ENCODE results near the gene CACNG8.

CACNG8 gene

DNA sequence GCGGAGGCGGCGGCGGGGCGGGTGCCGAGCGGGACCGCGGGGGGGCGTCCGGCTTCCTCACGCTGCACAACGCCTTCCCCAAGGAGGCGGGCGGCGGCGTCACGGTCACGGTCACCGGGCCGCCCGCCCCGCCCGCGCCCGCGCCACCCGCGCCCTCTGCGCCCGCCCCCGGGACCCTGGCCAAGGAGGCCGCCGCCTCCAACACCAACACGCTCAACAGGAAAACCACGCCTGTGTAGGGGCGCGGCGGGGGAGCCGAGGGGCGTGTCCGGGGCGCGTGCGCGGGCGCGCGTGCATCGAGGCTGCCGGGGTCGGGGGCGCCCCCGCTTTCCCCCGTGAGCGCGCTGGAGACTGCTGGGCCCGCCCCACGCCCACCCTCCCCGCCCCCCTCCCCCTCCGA lies 19.9 kb downstream of the CACNG8 start:
- Histone ChIP-seq H3K79me2 (no peaks in the 10 kb centered on the region), H2AFZ (no peak overlapping the region), H3K27me3 (ENCODE audit: control insufficient read depth, insufficient read depth, low read length) (no peaks in the 10 kb centered on the region), H3K9me3 (ENCODE audit: control insufficient read depth, low read length) (no peaks in the 10 kb centered on the region), H3K4me1 (peaks cover 15% of the 10 kb centered on the region), H3K4me3 (ENCODE audit: low read depth, low read length) (no peak overlapping the region), H3K4me2 (ENCODE audit: low read length) (no peak overlapping the region), H3K36me3 (ENCODE audit: control insufficient read depth, insufficient read depth, low read length) (no peaks in the 10 kb centered on the region), H3K9ac (no peak overlapping the region), H3K27ac (no peak overlapping the region)
- TF ChIP-seq, protein P1, sequence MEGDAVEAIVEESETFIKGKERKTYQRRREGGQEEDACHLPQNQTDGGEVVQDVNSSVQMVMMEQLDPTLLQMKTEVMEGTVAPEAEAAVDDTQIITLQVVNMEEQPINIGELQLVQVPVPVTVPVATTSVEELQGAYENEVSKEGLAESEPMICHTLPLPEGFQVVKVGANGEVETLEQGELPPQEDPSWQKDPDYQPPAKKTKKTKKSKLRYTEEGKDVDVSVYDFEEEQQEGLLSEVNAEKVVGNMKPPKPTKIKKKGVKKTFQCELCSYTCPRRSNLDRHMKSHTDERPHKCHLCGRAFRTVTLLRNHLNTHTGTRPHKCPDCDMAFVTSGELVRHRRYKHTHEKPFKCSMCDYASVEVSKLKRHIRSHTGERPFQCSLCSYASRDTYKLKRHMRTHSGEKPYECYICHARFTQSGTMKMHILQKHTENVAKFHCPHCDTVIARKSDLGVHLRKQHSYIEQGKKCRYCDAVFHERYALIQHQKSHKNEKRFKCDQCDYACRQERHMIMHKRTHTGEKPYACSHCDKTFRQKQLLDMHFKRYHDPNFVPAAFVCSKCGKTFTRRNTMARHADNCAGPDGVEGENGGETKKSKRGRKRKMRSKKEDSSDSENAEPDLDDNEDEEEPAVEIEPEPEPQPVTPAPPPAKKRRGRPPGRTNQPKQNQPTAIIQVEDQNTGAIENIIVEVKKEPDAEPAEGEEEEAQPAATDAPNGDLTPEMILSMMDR (IDR thresholded peaks at IDR 0.05), result no peak

- Histone ChIP-seq H3K79me2 (no peaks in the 10 kb centered on the region), H3K27ac (no peak overlapping the region), H3K36me3 (ENCODE audit: control insufficient read depth, insufficient read depth, low read length) (no peaks in the 10 kb centered on the region), H3K4me1 (peaks cover 7% of the 10 kb centered on the region), H3K27me3 (ENCODE audit: control insufficient read depth, insufficient read depth, low read length) (no peaks in the 10 kb centered on the region), H3K9ac (no peak overlapping the region), H3K4me2 (ENCODE audit: low read length) (no peak overlapping the region), H3K9me3 (ENCODE audit: control insufficient read depth, low read length) (no peaks in the 10 kb centered on the region), H3K4me3 (ENCODE audit: low read depth, low read length) (no peak overlapping the region), H2AFZ (no peak overlapping the region)
- TF ChIP-seq, protein P1 (IDR thresholded peaks at IDR 0.05), result no peak
These were observed 20.9 kb downstream of the CACNG8 start for GRCh38 chr19:53983457-53984289.

- H3K79me2 ChIP-seq, result no peaks in the 10 kb centered on the region
- H3K36me3 ChIP-seq (ENCODE audit: control insufficient read depth, insufficient read depth, low read length), result no peaks in the 10 kb centered on the region
- no peak overlapping the region for H3K4me3 ChIP-seq (ENCODE audit: low read depth, low read length)
- no peaks in the 10 kb centered on the region for H3K9me3 ChIP-seq (ENCODE audit: control insufficient read depth, low read length)
- no peaks in the 10 kb centered on the region for H3K27me3 ChIP-seq (ENCODE audit: control insufficient read depth, insufficient read depth, low read length)
- H3K4me2 ChIP-seq (ENCODE audit: low read length), result no peak overlapping the region
- H3K27ac ChIP-seq, result no peak overlapping the region
- no peak overlapping the region for H3K9ac ChIP-seq
- H3K4me1 ChIP-seq, result peaks cover 6% of the 10 kb centered on the region
- TF ChIP-seq, protein P1 (IDR thresholded peaks at IDR 0.05), result no peak
- no peak overlapping the region for H2AFZ ChIP-seq
These were observed 23.1 kb downstream of the CACNG8 start for GRCh38 chr19:53985863-53986262.

- H3K36me3 ChIP-seq (ENCODE audit: control insufficient read depth, insufficient read depth, low read length), result no peaks in the 10 kb centered on the region
- H3K9ac ChIP-seq, result no peak overlapping the region
- no peaks in the 10 kb centered on the region for H3K9me3 ChIP-seq (ENCODE audit: control insufficient read depth, low read length)
- TF ChIP-seq, protein P1 (IDR thresholded peaks at IDR 0.05), result no peak
- H3K27me3 ChIP-seq (ENCODE audit: control insufficient read depth, insufficient read depth, low read length), result peaks cover 13% of the 10 kb centered on the region
- no peak overlapping the region for H3K4me3 ChIP-seq (ENCODE audit: low read depth, low read length)
- H3K4me2 ChIP-seq (ENCODE audit: low read length), result no peak overlapping the region
- peaks cover 3% of the 10 kb centered on the region for H3K4me1 ChIP-seq
- H2AFZ ChIP-seq, result no peak overlapping the region
- H3K27ac ChIP-seq, result no peak overlapping the region
- H3K79me2 ChIP-seq, result no peaks in the 10 kb centered on the region
These were observed 26.2 kb downstream of the CACNG8 start for GRCh38 chr19:53988981-53989380.
